Astrocyte (in vitro differentiated cells and primary cell): ENCODE results near the gene NCBP1.

Experiments used
- CTCF ChIP-seq: IDR thresholded peaks from 2 replicates; pipeline ENCODE4 v1.5.1; 2011; ENCODE audit warnings: low read depth, mild to moderate bottlenecking, inconsistent platforms, low read length, moderate library complexity; ENCODE audit not compliant: insufficient read depth
- EZH2 ChIP-seq: IDR thresholded peaks from 2 replicates; pipeline ENCODE4 v1.6.1; 2012; ENCODE audit warnings: mild to moderate bottlenecking, low read length, inconsistent platforms; ENCODE audit not compliant: insufficient read depth

GRCh38 chr9:97696803-97697601, 63.4 kb downstream of the NCBP1 start, which contains the start of gene XPA:
- no peak for TF ChIP-seq CTCF
- TF ChIP-seq EZH2 = no peak
